ENCODE measurements around the gene MEGF11. TPM values are rescaled to one million over a fixed set of nuclear protein-coding genes. Genes with fewer than 3 reads are reported as not detected.
A peak's percentile ranks its signal among the peaks of the same experiment; 100 is the strongest.

The MEGF11 gene
- total RNA-seq, 4 donors from 2014 or later, result 0.20 TPM; not detected in 3

GRCh38 chr15:66080717-66081398, 172.7 kb downstream of the MEGF11 start:
- no peak overlapping the region for H3K4me3 ChIP-seq (replicated peaks in 1 of 3)
- no peak overlapping the region for H3K27ac ChIP-seq
- no peaks in the 10 kb centered on the region for H3K27me3 ChIP-seq

GRCh38 chr15:66078929-66079275, 174.6 kb downstream of the MEGF11 start:
- Histone ChIP-seq H3K4me1 (peaks cover 0 to 9% of the 10 kb centered on the region in 2 donors), H3K4me3 (replicated peaks in 1 of 3) (no peak overlapping the region), H3K36me3 (no peaks in the 10 kb centered on the region), H3K9me3 (no peaks in the 10 kb centered on the region), H3K27ac (no peak overlapping the region), H3K27me3 (no peaks in the 10 kb centered on the region)
- 65 to 68% methylated on average over 5 of the region's 5 CpGs for WGBS, 2 donors
- no peak for TF ChIP-seq POLR2A (IDR thresholded peaks at IDR 0.05)
- TF ChIP-seq CTCF (IDR thresholded peaks at IDR 0.05), result no peak
- DNase-seq, result no peak
- intact Hi-C loops (cut with DNase I), result no loop called here

More at GRCh38 chr15:66080717-66081398, 172.7 kb downstream of the MEGF11 start:
- WGBS, 2 donors, result 24 to 40% methylated on average over 9 to 23 of the region's 23 CpGs
- Histone ChIP-seq H3K9me3 (no peaks in the 10 kb centered on the region), H3K36me3 (no peaks in the 10 kb centered on the region), H3K4me1 (peaks cover 0 to 9% of the 10 kb centered on the region in 2 donors)
- DNase-seq, result peak; percentile 60 to 68
- no peak for TF ChIP-seq POLR2A (IDR thresholded peaks at IDR 0.05)
- no peak for TF ChIP-seq CTCF (IDR thresholded peaks at IDR 0.05)
- intact Hi-C loops (cut with DNase I), result no loop called here

GRCh38 chr15:66078196-66078928, 175.2 kb downstream of the MEGF11 start:
- DNase-seq, result peak in 1 of 2 donors; percentile 6
- peaks cover 0 to 9% of the 10 kb centered on the region in 2 donors for H3K4me1 ChIP-seq
- 51 to 63% methylated on average over 14 to 20 of the region's 20 CpGs for WGBS, 2 donors
- H3K27me3 ChIP-seq, result no peaks in the 10 kb centered on the region
- intact Hi-C loops (cut with DNase I), result no loop called here
- no peaks in the 10 kb centered on the region for H3K9me3 ChIP-seq
- no peak overlapping the region for H3K4me3 ChIP-seq (replicated peaks in 1 of 3)
- TF ChIP-seq POLR2A (IDR thresholded peaks at IDR 0.05) (no peak), CTCF (IDR thresholded peaks at IDR 0.05) (no peak)
- H3K27ac ChIP-seq, result no peak overlapping the region
- H3K36me3 ChIP-seq, result no peaks in the 10 kb centered on the region

- intact Hi-C loops (cut with DNase I), result no loop called here
- Histone ChIP-seq H3K4me1 (peaks cover 0 to 9% of the 10 kb centered on the region in 2 donors), H3K4me3 (replicated peaks in 1 of 3) (no peak overlapping the region), H3K27ac (no peak overlapping the region), H3K27me3 (no peaks in the 10 kb centered on the region), H3K9me3 (no peaks in the 10 kb centered on the region), H3K36me3 (no peaks in the 10 kb centered on the region)
- TF ChIP-seq CTCF (IDR thresholded peaks at IDR 0.05), result no peak
- no peak for TF ChIP-seq POLR2A (IDR thresholded peaks at IDR 0.05)
- no peak for DNase-seq
- 80 to 88% methylated on average over 6 of the region's 6 CpGs for WGBS, 2 donors
Observed at GRCh38 chr15:66077320-66077663, 176.3 kb downstream of the MEGF11 start.
